K562 (cell line): ENCODE measurements around the gene NPFF. TPM values are rescaled to one million over a fixed set of nuclear protein-coding genes. Genes with fewer than 3 reads are reported as not detected.
A peak's percentile ranks its signal among the peaks of the same experiment; 100 is the strongest.

ENCODE experiments used
- C11orf30 ChIP-seq: fragments of 450-650 bp; IDR thresholded peaks from 2 replicates; pipeline ENCODE4 v1.6.1; 2016; ENCODE audit warnings: low read depth, mild to moderate bottlenecking
- EGR1 ChIP-seq: fragments of 450-650 bp; conservative IDR thresholded peaks from 2 replicates; pipeline ENCODE4 v1.6.1; 2017; ENCODE audit warnings: mild to moderate bottlenecking
- HIVEP1 ChIP-seq: fragments of 250-450 bp; sonication (Bioruptor Pico); IDR thresholded peaks from 2 replicates; pipeline ENCODE4 v1.4.0; 2020; ENCODE audit warnings: mild to moderate bottlenecking
- HNRNPL ChIP-seq: fragments of 200-400 bp; formaldehyde crosslinking; IDR thresholded peaks from 2 replicates; pipeline ENCODE4 v1.6.1; 2017; ENCODE audit warnings: low read depth, mild to moderate bottlenecking, low read length
- KDM5B ChIP-seq: fragments of 200-600 bp; sonication (generic); IDR thresholded peaks from 2 replicates; pipeline ENCODE4 v1.6.1; 2012; ENCODE audit warnings: low read depth, mild to moderate bottlenecking, moderate library complexity, low read length, control low read depth, inconsistent platforms; ENCODE audit not compliant: insufficient replicate concordance
- NR2C1 ChIP-seq, 2 experiments: fragments of 450-650 bp; IDR thresholded peaks; 2 replicates each; pipeline ENCODE4 v1.6.1; 2017; ENCODE audit warnings: mild to moderate bottlenecking in 2 of 2, antibody characterized with exemption in 1 of 2, inconsistent platforms in 1 of 2, missing compliant biosample characterization in 1 of 2, missing genetic modification characterization in 1 of 2
- NRF1 ChIP-seq, 2 experiments: fragments of 450-650 bp; IDR thresholded peaks in 1 of 2; conservative IDR thresholded peaks in 1 of 2; 2 replicates each; pipeline ENCODE4 v1.6.1; 2014; ENCODE audit warnings: mild to moderate bottlenecking in 2 of 2
- POLR2B ChIP-seq: fragments of 450-650 bp; IDR thresholded peaks from 2 replicates; pipeline ENCODE4 v1.6.1; 2018; ENCODE audit warnings: low read depth; ENCODE audit not compliant: partially characterized antibody
- POLR2G ChIP-seq: fragments of 200-400 bp; formaldehyde crosslinking; IDR thresholded peaks from 2 replicates; pipeline ENCODE4 v1.6.1; 2017; ENCODE audit warnings: low read depth, mild to moderate bottlenecking, antibody characterized with exemption, low read length, moderate library complexity
- PRMT5 ChIP-seq: sonication (generic); formaldehyde crosslinking; IDR thresholded peaks from 2 replicates; pipeline ENCODE4 v1.5.0; 2020; ENCODE audit warnings: missing genetic modification reagents
- PTBP1 ChIP-seq: fragments of 200-400 bp; formaldehyde crosslinking; IDR thresholded peaks from 2 replicates; pipeline ENCODE4 v1.6.1; 2017; ENCODE audit warnings: low read depth, low read length
- SP2 ChIP-seq: IDR thresholded peaks from 2 replicates; pipeline ENCODE4 v1.6.1; 2011; ENCODE audit warnings: mild to moderate bottlenecking, low read depth, low read length, moderate library complexity; ENCODE audit not compliant: poor library complexity, severe bottlenecking; ENCODE audit errors: extremely low read depth
- TEAD1 ChIP-seq, 2 experiments: fragments of 450-650 bp in 1 of 2; sonication (generic) in 1 of 2; formaldehyde crosslinking; IDR thresholded peaks; 2 replicates each; pipeline versions ENCODE4 v1.4.0 to v1.8.0; 2020 to 2022; ENCODE audit warnings: mild to moderate bottlenecking in 2 of 2, missing genetic modification reagents in 1 of 2
- TOE1 ChIP-seq, 2 experiments: fragments of 450-650 bp in 1 of 2; sonication (generic) in 1 of 2; formaldehyde crosslinking in 1 of 2; IDR thresholded peaks; 2 replicates each; pipeline versions ENCODE4 v1.7.1 to v1.8.0; 2016 to 2022; ENCODE audit warnings: borderline replicate concordance in 2 of 2, mild to moderate bottlenecking in 2 of 2, antibody characterized with exemption in 1 of 2, inconsistent platforms in 1 of 2, low read depth in 1 of 2, missing genetic modification reagents in 1 of 2, moderate library complexity in 1 of 2
- YY1 ChIP-seq, 3 experiments: IDR thresholded peaks; 2 replicates each; pipeline ENCODE4 v1.6.1; 2011; ENCODE audit warnings: low read length in 2 of 3, mild to moderate bottlenecking in 2 of 3, moderate library complexity in 2 of 3, borderline replicate concordance in 1 of 3, control low read depth in 1 of 3, low read depth in 1 of 3; ENCODE audit not compliant: insufficient read depth in 3 of 3, insufficient replicate concordance in 2 of 3, control insufficient read depth in 1 of 3, insufficient read length in 1 of 3; ENCODE audit errors: extremely low read depth in 1 of 3
- ZNF780A ChIP-seq: fragments of 250-450 bp; sonication (Bioruptor Pico); IDR thresholded peaks from 2 replicates; pipeline ENCODE4 v1.5.0; 2021; ENCODE audit warnings: mild to moderate bottlenecking
- polyA plus RNA-seq, 8 experiments: library from polyadenylated mRNA; depleted of rRNA in 4 of 8; stranded (reverse) in 5 of 8; unstranded in 3 of 8; fragments of >200 nt; fragmentation: Nextera tagmentation in 2 of 8; fragmentation: Illumina TruSeq in 1 of 8; extraction: Ambion mirVana in 2 of 8; extraction: Trizol in 1 of 8; gene quantifications; 2 replicates each; pipeline versions ENCODE4 v1.2.1 to v1.2.3, GENCODE V29; 2011 to 2014; ENCODE audit warnings: inconsistent platforms in 1 of 8, missing spikeins in 1 of 8
- total RNA-seq, 7 experiments: library from RNA; depleted of rRNA in 6 of 7; stranded (reverse); fragments of >200 nt in 6 of 7; fragmentation: Illumina TruSeq in 2 of 7; extraction: Trizol in 2 of 7; gene quantifications; 2 replicates each; pipeline versions ENCODE4 v1.2.1 to v1.2.3, GENCODE V29; 2011 to 2021; ENCODE audit warnings: low replicate concordance in 1 of 7
- TF ChIP-seq, protein P1 (sequence below): fragments of 450-650 bp; IDR thresholded peaks from 2 replicates; pipeline ENCODE4 v1.6.1; 2017; ENCODE audit warnings: antibody characterized with exemption, mild to moderate bottlenecking
- TF ChIP-seq, protein P2 (sequence below): sonication (generic); formaldehyde crosslinking; IDR thresholded peaks from 2 replicates; pipeline ENCODE4 v1.4.0; 2020; ENCODE audit warnings: mild to moderate bottlenecking, missing genetic modification reagents

NPFF gene
- total and polyA plus RNA-seq, 9 of the 15 experiments (the other 6 are each of a cell fraction or from before 2014, with no cell fraction given): 0.15 to 1.2 (median 0.55) TPM; not detected in 6

DNA sequence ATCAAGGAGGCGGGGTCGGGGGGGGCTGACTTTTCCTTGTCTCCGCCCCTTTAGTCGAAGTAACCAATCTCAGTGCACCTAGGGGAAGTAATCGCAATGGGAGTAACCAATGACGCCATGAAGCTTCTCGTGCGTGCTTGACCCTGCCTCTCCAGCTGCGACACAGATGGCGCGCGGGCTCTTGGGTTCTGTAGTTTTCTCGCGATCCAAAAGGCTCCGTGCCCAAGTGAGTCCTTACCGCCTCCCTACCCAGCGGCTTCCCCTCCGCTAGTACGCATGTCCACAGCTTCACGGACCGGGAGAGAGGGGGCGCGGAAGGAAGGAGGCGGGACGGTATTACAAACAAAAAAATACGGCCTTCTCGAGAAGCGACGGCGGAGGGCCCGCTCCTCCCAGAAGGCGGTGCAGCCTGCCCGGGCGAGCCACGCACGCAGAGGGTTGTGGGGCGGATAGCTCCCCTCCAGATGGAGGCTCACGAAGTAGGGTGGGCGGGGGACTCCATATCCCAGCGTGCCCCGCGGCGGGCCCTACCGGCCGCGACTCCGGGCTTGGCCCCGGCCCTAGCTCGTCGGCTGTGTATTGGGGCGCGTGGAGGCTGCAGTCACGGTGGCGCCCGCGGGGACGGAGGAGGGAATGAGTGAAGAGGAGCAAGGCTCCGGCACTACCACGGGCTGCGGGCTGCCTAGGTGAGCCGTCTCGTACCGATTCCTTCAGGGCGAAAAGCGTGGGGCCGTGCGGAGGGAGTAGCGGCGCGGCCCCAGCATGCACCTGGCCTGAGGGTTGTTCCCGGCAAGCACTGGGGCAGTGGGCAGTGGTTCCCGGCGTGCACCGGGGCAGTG, 6.3 kb downstream of the NPFF start, which contains the start of gene TARBP2 (continued):
- peak; percentile 52 for TF ChIP-seq SP2
- peak; percentile 85 to 87 for TF ChIP-seq NRF1 (conservative IDR thresholded peaks at IDR 0.05 in 1 of 2, IDR thresholded peaks at IDR 0.05 in 1 of 2)
- peak; percentile 66 to 80; a peak in 2 of 4 replicates for TF ChIP-seq TEAD1 (CRISPR knock-in tag; IDR thresholded peaks at IDR 0.05)
- TF ChIP-seq TOE1 (IDR thresholded peaks at IDR 0.05; ENCODE audit: borderline replicate concordance): no peak; the same call in 1 of the 2 replicates
- 0 out of 2 replicates have a peak, but pooled peaks have one; percentile 82 for TF ChIP-seq TOE1 (CRISPR knock-in tag; IDR thresholded peaks at IDR 0.05; ENCODE audit: borderline replicate concordance, low read depth)
- peak; percentile 88 for TF ChIP-seq NR2C1 (IDR thresholded peaks at IDR 0.05)
- peak; percentile 95 for TF ChIP-seq NR2C1 (tag; IDR thresholded peaks at IDR 0.05)
- TF ChIP-seq YY1 (IDR thresholded peaks at IDR 0.05; ENCODE audit: borderline replicate concordance in 1 of 3, control insufficient read depth in 1 of 3, extremely low read depth in 1 of 3, insufficient read depth in 3 of 3, insufficient read length in 1 of 3, insufficient replicate concordance in 2 of 3, low read depth in 1 of 3, low read length in 2 of 3): peak in 1 of 3 experiments; percentile 8
- 0 out of 2 replicates have a peak, but pooled peaks have one; percentile 70 for TF ChIP-seq HIVEP1 (CRISPR knock-in tag)
- peak; percentile 91 for TF ChIP-seq C11orf30
- TF ChIP-seq POLR2G: peak; percentile 98
- TF ChIP-seq EGR1: peak; percentile 76
- TF ChIP-seq PTBP1: no peak
- no peak for TF ChIP-seq ZNF780A (CRISPR knock-in tag)
- TF ChIP-seq HNRNPL: 0 out of 2 replicates have a peak, but pooled peaks have one; percentile 46
- TF ChIP-seq KDM5B: peak; percentile 86
- TF ChIP-seq PRMT5 (CRISPR knock-in tag): no peak
- TF ChIP-seq POLR2B: peak; percentile 90
- TF ChIP-seq, protein P1, sequence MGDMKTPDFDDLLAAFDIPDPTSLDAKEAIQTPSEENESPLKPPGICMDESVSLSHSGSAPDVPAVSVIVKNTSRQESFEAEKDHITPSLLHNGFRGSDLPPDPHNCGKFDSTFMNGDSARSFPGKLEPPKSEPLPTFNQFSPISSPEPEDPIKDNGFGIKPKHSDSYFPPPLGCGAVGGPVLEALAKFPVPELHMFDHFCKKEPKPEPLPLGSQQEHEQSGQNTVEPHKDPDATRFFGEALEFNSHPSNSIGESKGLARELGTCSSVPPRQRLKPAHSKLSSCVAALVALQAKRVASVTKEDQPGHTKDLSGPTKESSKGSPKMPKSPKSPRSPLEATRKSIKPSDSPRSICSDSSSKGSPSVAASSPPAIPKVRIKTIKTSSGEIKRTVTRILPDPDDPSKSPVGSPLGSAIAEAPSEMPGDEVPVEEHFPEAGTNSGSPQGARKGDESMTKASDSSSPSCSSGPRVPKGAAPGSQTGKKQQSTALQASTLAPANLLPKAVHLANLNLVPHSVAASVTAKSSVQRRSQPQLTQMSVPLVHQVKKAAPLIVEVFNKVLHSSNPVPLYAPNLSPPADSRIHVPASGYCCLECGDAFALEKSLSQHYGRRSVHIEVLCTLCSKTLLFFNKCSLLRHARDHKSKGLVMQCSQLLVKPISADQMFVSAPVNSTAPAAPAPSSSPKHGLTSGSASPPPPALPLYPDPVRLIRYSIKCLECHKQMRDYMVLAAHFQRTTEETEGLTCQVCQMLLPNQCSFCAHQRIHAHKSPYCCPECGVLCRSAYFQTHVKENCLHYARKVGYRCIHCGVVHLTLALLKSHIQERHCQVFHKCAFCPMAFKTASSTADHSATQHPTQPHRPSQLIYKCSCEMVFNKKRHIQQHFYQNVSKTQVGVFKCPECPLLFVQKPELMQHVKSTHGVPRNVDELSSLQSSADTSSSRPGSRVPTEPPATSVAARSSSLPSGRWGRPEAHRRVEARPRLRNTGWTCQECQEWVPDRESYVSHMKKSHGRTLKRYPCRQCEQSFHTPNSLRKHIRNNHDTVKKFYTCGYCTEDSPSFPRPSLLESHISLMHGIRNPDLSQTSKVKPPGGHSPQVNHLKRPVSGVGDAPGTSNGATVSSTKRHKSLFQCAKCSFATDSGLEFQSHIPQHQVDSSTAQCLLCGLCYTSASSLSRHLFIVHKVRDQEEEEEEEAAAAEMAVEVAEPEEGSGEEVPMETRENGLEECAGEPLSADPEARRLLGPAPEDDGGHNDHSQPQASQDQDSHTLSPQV: peak; percentile 99
- TF ChIP-seq, protein P2, sequence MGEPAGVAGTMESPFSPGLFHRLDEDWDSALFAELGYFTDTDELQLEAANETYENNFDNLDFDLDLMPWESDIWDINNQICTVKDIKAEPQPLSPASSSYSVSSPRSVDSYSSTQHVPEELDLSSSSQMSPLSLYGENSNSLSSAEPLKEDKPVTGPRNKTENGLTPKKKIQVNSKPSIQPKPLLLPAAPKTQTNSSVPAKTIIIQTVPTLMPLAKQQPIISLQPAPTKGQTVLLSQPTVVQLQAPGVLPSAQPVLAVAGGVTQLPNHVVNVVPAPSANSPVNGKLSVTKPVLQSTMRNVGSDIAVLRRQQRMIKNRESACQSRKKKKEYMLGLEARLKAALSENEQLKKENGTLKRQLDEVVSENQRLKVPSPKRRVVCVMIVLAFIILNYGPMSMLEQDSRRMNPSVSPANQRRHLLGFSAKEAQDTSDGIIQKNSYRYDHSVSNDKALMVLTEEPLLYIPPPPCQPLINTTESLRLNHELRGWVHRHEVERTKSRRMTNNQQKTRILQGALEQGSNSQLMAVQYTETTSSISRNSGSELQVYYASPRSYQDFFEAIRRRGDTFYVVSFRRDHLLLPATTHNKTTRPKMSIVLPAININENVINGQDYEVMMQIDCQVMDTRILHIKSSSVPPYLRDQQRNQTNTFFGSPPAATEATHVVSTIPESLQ (CRISPR knock-in tag): 0 out of 2 replicates have a peak, but pooled peaks have one; percentile 46
